Panc1 (cell line): ENCODE measurements around the gene ZIC2. TPM values are rescaled to one million over a fixed set of nuclear protein-coding genes. Genes with fewer than 3 reads are reported as not detected.

ENCODE experiments used
- ATAC-seq: fragments of 200-7000 bp; cut with Tn5 transposase; 2 replicates; pipeline ENCODE4 v1.9.1; 2020; ENCODE audit warnings: mild to moderate bottlenecking, moderate library complexity
- BruUV-seq: library from RNA; stranded (reverse); fragments of 400-500 nt; replicated peaks from 2 replicates; lab custom pipeline; 2021; lab: Mats Ljungman, UMichigan
- CTCF ChIA-PET: fragments of 300-600 bp; sonication (Branson Sonifier 250); formaldehyde crosslinking; loops from one replicate; lab custom pipeline; 2022; ENCODE audit warnings: antibody characterized with exemption; lab: Charles Lee
- POLR2A ChIA-PET: fragments of 300-600 bp; sonication (Branson Sonifier 250); formaldehyde crosslinking; loops from one replicate; lab custom pipeline; 2022; ENCODE audit warnings: antibody characterized with exemption; lab: Charles Lee
- DNase-seq: peaks from one replicate; pipeline ENCODE4 v3.0.0-alpha.2; 2010; ENCODE audit warnings: low read depth, low spot score
- H3K27ac ChIP-seq: 2 replicates; pipeline ENCODE4 v1.5.1; 2011; ENCODE audit warnings: mild to moderate bottlenecking, low read length, inconsistent platforms
- H3K27me3 ChIP-seq: fragments of 200-500 bp; sonication (Bioruptor generic); 2 replicates; pipeline ENCODE4 v1.6.0; 2014; ENCODE audit warnings: low read length, inconsistent platforms; ENCODE audit not compliant: control insufficient read depth, insufficient read depth
- H3K36me3 ChIP-seq: fragments of 200-500 bp; sonication (Bioruptor generic); 2 replicates; pipeline ENCODE4 v1.5.1; 2014; ENCODE audit warnings: inconsistent platforms, mild to moderate bottlenecking, low read length, moderate library complexity; ENCODE audit not compliant: control insufficient read depth, insufficient read depth
- H3K4me1 ChIP-seq: 2 replicates; pipeline ENCODE4 v1.5.1; 2011; ENCODE audit warnings: inconsistent platforms, mild to moderate bottlenecking, low read length, moderate library complexity; ENCODE audit not compliant: control insufficient read depth, insufficient read depth
- H3K4me3 ChIP-seq, 2 experiments: 2 replicates each; pipeline ENCODE4 v1.5.1; 2011 to 2012; ENCODE audit warnings: low read depth in 2 of 2, low read length in 2 of 2, mild to moderate bottlenecking in 2 of 2, inconsistent platforms in 1 of 2, moderate library complexity in 1 of 2
- H3K9me3 ChIP-seq: fragments of 200-500 bp; sonication (Bioruptor generic); 2 replicates; pipeline ENCODE4 v1.5.1; 2014; ENCODE audit warnings: low read depth, mild to moderate bottlenecking, inconsistent platforms, low read length, moderate library complexity; ENCODE audit not compliant: control insufficient read depth, insufficient read depth
- POLR2AphosphoS5 ChIP-seq: IDR thresholded peaks from 2 replicates; pipeline ENCODE4 v1.6.1; 2012; ENCODE audit warnings: mild to moderate bottlenecking, low read depth, low read length, moderate library complexity
- REST ChIP-seq, 2 experiments: IDR thresholded peaks; 2 replicates each; pipeline ENCODE4 v1.6.1; 2011 to 2012; ENCODE audit warnings: low read depth in 2 of 2, control low read depth in 1 of 2, low read length in 1 of 2, mild to moderate bottlenecking in 1 of 2, moderate library complexity in 1 of 2; ENCODE audit not compliant: insufficient read depth in 1 of 2
- SIN3A ChIP-seq: IDR thresholded peaks from 2 replicates; pipeline ENCODE4 v1.6.1; 2012; ENCODE audit warnings: low read depth, mild to moderate bottlenecking, low read length, moderate library complexity, borderline replicate concordance; ENCODE audit not compliant: insufficient read depth
- TCF7L2 ChIP-seq: IDR thresholded peaks from 2 replicates; pipeline ENCODE4 v1.6.1; 2011; ENCODE audit warnings: mild to moderate bottlenecking, low read depth, low read length, inconsistent platforms
- in situ Hi-C: cut with HindIII; loops from 2 replicates; pipeline ENCODE4 v1.10.0; 2016; ENCODE audit warnings: low sequenced_read_pairs, low pct_unique_long_range_greater_than_20kb
- intact Hi-C: fragments of 100-400 bp; cut with micrococcal nuclease; formaldehyde crosslinking; loops from one replicate; pipeline ENCODE4 v1.10.0; 2022; ENCODE audit not compliant: unreplicated experiment
- total RNA-seq: library from RNA; stranded (reverse); gene quantifications from one replicate; pipeline ENCODE4 v1.2.1, GENCODE V29; 2021; ENCODE audit not compliant: unreplicated experiment
- TF ChIP-seq, protein P1 (sequence below): fragments of 450-650 bp; IDR thresholded peaks from 2 replicates; pipeline ENCODE4 v1.5.1; 2017; ENCODE audit warnings: mild to moderate bottlenecking

The ZIC2 gene
- total RNA-seq, 1 experiment from 2014 or later: 54.5 TPM

GRCh38 chr13:99982036-99982730, 599 bp downstream of the ZIC2 start:
- Histone ChIP-seq H3K27ac (peak overlapping the region; percentile 92; the same call in 1 of the 2 replicates), H3K4me1 (peaks cover 25% of the 10 kb centered on the region), H3K4me3 (peak overlapping the region; percentile 75 to 84), H3K36me3 (peaks cover 3% of the 10 kb centered on the region; the same call in 1 of the 2 replicates), H3K27me3 (no peaks in the 10 kb centered on the region), H3K9me3 (no peaks in the 10 kb centered on the region)
- in situ Hi-C loops (no loop called here), intact Hi-C loops (loop anchor here (5.0 kb wide), 1 partner anchor 255 kb away; no protein-coding TSS in a partner anchor)
- DNase-seq (no peak), ATAC-seq (0 out of 2 replicates have a peak, but pooled peaks have one; percentile 0)
- ChIA-PET POLR2A (interaction anchor here (0.7 kb wide), 1 partner anchor 320 kb away, joined by 4 read pairs; no protein-coding TSS in a partner anchor), CTCF (interaction anchor here (0.6 kb wide), 1 partner anchor 230 kb away, joined by 6 read pairs; no protein-coding TSS in a partner anchor)
- BruUV-seq: no TSS peak
- TF ChIP-seq SIN3A (0 out of 2 replicates have a peak, but pooled peaks have one; percentile 19), REST (IDR thresholded peaks at IDR 0.05; ENCODE audit: insufficient read depth in 1 of 2, low read depth in 2 of 2, low read length in 1 of 2) (no peak), POLR2AphosphoS5 (no peak), TCF7L2 (no peak)

DNA sequence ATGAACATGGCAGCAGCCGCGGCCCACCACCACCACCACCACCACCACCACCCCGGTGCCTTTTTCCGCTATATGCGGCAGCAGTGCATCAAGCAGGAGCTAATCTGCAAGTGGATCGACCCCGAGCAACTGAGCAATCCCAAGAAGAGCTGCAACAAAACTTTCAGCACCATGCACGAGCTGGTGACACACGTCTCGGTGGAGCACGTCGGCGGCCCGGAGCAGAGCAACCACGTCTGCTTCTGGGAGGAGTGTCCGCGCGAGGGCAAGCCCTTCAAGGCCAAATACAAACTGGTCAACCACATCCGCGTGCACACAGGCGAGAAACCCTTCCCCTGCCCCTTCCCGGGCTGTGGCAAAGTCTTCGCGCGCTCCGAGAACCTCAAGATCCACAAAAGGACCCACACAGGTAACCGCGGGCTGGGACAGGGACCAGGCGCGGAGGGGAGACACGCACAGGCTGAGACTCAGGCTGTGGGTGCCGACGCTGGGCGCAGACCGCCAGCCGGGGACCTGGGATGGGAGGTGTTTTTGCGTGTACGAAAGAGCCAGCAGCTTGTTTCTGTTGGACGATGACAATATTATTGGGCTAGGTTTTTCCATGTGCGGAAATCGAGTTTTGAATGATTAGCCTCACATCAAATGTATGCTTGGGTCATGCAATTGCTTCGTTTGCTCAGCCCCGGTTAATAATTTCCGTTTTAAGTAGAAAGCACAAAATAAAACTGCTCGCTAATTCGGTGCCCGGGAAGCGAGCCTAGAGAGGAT, 1.3 kb downstream of the ZIC2 start:
- ChIA-PET POLR2A (no interaction called here), CTCF (interaction anchor here (0.6 to 0.7 kb wide), 2 partner anchors 229 to 252 kb away, joined by 3 to 6 read pairs; no protein-coding TSS in a partner anchor)
- DNase-seq (no peak), ATAC-seq (no peak)
- H3K4me3 ChIP-seq: peak overlapping the region; percentile 75 to 84
- H3K27ac ChIP-seq: peak overlapping the region; percentile 92
- no peaks in the 10 kb centered on the region for H3K9me3 ChIP-seq
- TF ChIP-seq REST (IDR thresholded peaks at IDR 0.05; ENCODE audit: insufficient read depth in 1 of 2, low read depth in 2 of 2, low read length in 1 of 2): no peak
- no peak for TF ChIP-seq POLR2AphosphoS5
- TF ChIP-seq TCF7L2: no peak
- no peak for TF ChIP-seq SIN3A
- TF ChIP-seq, protein P1, sequence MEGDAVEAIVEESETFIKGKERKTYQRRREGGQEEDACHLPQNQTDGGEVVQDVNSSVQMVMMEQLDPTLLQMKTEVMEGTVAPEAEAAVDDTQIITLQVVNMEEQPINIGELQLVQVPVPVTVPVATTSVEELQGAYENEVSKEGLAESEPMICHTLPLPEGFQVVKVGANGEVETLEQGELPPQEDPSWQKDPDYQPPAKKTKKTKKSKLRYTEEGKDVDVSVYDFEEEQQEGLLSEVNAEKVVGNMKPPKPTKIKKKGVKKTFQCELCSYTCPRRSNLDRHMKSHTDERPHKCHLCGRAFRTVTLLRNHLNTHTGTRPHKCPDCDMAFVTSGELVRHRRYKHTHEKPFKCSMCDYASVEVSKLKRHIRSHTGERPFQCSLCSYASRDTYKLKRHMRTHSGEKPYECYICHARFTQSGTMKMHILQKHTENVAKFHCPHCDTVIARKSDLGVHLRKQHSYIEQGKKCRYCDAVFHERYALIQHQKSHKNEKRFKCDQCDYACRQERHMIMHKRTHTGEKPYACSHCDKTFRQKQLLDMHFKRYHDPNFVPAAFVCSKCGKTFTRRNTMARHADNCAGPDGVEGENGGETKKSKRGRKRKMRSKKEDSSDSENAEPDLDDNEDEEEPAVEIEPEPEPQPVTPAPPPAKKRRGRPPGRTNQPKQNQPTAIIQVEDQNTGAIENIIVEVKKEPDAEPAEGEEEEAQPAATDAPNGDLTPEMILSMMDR: no peak
- H3K4me1 ChIP-seq: peaks cover 19% of the 10 kb centered on the region
- intact Hi-C loops: loop anchor here (5.0 kb wide), 1 partner anchor 254 kb away; no protein-coding TSS in a partner anchor
- no TSS peak for BruUV-seq
- peaks cover 3% of the 10 kb centered on the region; the same call in 1 of the 2 replicates for H3K36me3 ChIP-seq
- in situ Hi-C loops: no loop called here
- no peaks in the 10 kb centered on the region for H3K27me3 ChIP-seq
